Measurements from ENCODE around the gene EHMT1.
"Not testable (repeated sequence)": the region's sequence is repeated elsewhere in the genome, so short reads cannot be mapped to it uniquely, and the experiment has no call there.

The EHMT1 gene

GRCh38 chr9:137723783-137724445 is 105.1 kb downstream of the EHMT1 start:
- Histone ChIP-seq H3K36me3 (ENCODE audit: low read depth) (peaks cover 23% of the 10 kb centered on the region), H3K4me1 (ENCODE audit: insufficient read depth, poor library complexity, severe bottlenecking) (peaks cover 15% of the 10 kb centered on the region), H3K4me3 (ENCODE audit: severe bottlenecking) (no peak overlapping the region), H3K9me3 (ENCODE audit: severe bottlenecking) (no peaks in the 10 kb centered on the region), H3K27ac (ENCODE audit: poor library complexity, severe bottlenecking) (peak overlapping the region; percentile 44), H3K27me3 (ENCODE audit: insufficient read depth, poor library complexity, severe bottlenecking) (no peaks in the 10 kb centered on the region)
- no peak for DNase-seq (ENCODE audit: low spot score)
- ATAC-seq (ENCODE audit: low read depth), result no peak
- TF ChIP-seq, protein P1, sequence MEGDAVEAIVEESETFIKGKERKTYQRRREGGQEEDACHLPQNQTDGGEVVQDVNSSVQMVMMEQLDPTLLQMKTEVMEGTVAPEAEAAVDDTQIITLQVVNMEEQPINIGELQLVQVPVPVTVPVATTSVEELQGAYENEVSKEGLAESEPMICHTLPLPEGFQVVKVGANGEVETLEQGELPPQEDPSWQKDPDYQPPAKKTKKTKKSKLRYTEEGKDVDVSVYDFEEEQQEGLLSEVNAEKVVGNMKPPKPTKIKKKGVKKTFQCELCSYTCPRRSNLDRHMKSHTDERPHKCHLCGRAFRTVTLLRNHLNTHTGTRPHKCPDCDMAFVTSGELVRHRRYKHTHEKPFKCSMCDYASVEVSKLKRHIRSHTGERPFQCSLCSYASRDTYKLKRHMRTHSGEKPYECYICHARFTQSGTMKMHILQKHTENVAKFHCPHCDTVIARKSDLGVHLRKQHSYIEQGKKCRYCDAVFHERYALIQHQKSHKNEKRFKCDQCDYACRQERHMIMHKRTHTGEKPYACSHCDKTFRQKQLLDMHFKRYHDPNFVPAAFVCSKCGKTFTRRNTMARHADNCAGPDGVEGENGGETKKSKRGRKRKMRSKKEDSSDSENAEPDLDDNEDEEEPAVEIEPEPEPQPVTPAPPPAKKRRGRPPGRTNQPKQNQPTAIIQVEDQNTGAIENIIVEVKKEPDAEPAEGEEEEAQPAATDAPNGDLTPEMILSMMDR (IDR thresholded peaks at IDR 0.05; ENCODE audit: poor library complexity, severe bottlenecking), result no peak

DNA sequence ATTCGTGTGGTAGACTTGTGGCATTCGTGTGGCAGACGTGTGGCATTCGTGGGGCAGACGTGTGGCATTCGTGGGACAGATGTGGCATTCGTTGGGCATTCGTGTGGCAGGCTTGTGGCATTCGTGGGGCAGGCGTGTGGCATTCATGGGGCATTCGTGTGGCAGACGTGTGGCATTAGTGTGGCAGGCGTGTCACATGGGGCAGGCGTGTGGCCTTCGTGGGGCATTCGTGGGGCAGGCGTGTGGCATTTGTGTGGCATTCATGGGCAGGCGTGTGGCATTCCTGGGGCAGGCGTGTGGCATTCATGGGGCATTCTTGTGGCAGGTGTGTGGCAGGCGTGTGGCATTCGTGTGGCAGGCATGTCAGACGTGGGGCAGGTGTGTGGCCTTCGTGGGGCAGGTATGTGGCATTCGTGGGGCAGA is 106.0 kb downstream of the EHMT1 start:
- Histone ChIP-seq H3K4me3 (ENCODE audit: severe bottlenecking) (no peak overlapping the region), H3K27me3 (ENCODE audit: insufficient read depth, poor library complexity, severe bottlenecking) (no peaks in the 10 kb centered on the region), H3K36me3 (ENCODE audit: low read depth) (peaks cover 27% of the 10 kb centered on the region), H3K4me1 (ENCODE audit: insufficient read depth, poor library complexity, severe bottlenecking) (peaks cover 15% of the 10 kb centered on the region), H3K9me3 (ENCODE audit: severe bottlenecking) (no peaks in the 10 kb centered on the region), H3K27ac (ENCODE audit: poor library complexity, severe bottlenecking) (no peak overlapping the region)
- ATAC-seq (ENCODE audit: low read depth) (no peak), DNase-seq (ENCODE audit: low spot score) (no peak)
- TF ChIP-seq, protein P1 (IDR thresholded peaks at IDR 0.05; ENCODE audit: poor library complexity, severe bottlenecking), result no peak

DNA sequence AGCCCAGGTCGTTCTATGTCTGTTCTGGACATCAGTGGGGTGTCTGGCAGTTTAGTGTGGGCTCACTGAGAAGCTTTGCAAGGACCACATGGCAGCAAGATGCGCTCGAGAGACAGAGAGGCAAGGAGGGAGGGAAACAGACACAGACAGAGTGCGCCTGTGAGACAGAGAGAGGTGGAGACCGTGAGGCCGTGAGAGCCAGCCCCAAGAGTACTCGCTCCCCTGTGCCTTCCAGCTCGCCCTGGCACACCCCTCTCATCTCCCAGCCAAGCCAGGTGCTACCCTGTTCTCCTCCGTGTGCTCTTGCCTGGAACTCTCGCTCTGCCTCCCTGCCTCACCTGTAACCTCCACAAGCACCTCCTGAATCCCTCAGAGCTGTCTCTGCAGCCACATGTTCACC is 106.8 kb downstream of the EHMT1 start:
- TF ChIP-seq, protein P1 (IDR thresholded peaks at IDR 0.05; ENCODE audit: poor library complexity, severe bottlenecking), result no peak
- Histone ChIP-seq H3K27ac (ENCODE audit: poor library complexity, severe bottlenecking) (no peak overlapping the region), H3K27me3 (ENCODE audit: insufficient read depth, poor library complexity, severe bottlenecking) (no peaks in the 10 kb centered on the region), H3K4me3 (ENCODE audit: severe bottlenecking) (no peak overlapping the region), H3K4me1 (ENCODE audit: insufficient read depth, poor library complexity, severe bottlenecking) (peaks cover 10% of the 10 kb centered on the region), H3K36me3 (ENCODE audit: low read depth) (peaks cover 32% of the 10 kb centered on the region), H3K9me3 (ENCODE audit: severe bottlenecking) (no peaks in the 10 kb centered on the region)
- DNase-seq (ENCODE audit: low spot score), result no peak
- no peak for ATAC-seq (ENCODE audit: low read depth)

DNA sequence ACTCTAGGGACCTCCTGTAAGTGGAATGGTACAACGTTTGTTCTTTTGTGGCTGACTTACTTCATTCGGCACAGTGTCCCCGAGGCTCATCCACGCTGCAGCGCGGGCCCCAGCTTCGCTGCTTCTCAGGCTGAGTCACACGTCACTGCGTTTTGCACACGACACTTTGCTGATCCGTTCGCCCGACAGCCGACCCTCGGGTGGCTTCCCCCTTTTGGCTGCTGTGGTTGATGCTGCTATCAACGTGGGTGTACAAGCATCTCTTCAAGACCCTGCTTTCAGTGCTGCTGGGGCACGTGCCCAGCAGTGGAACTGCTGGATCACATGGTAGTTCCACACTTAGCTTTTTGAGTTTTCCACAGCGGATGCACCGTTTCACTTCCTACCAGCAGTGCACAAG is 107.5 kb downstream of the EHMT1 start:
- H3K27ac ChIP-seq (ENCODE audit: poor library complexity, severe bottlenecking); DNase-seq (ENCODE audit: low spot score); H3K9me3 ChIP-seq (ENCODE audit: severe bottlenecking); H3K4me3 ChIP-seq (ENCODE audit: severe bottlenecking); ATAC-seq (ENCODE audit: low read depth); H3K4me1 ChIP-seq (ENCODE audit: insufficient read depth, poor library complexity, severe bottlenecking); H3K27me3 ChIP-seq (ENCODE audit: insufficient read depth, poor library complexity, severe bottlenecking): not testable (repeated sequence)
- H3K36me3 ChIP-seq (ENCODE audit: low read depth), result peaks cover 32% of the 10 kb centered on the region

DNA sequence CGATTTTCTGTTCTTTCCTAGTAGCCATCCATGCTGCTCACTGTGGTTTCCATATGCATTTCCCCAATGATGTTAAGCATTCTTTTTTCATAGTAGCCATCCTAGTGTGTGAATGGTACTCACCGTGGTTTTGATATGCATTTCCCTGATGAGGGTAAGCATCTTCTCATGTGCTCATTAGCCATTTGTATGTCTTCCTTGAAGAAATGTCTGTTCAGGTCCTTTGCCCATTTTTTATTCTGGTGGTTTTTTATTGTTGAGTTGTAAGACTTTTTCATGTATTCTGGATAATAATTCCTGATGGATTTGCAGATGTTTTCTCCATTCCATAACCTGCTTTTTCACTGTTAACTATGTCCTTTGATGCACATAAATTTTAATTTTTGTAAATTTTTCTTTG is 108.0 kb downstream of the EHMT1 start:
- DNase-seq (ENCODE audit: low spot score) (no peak), ATAC-seq (ENCODE audit: low read depth) (no peak)
- Histone ChIP-seq H3K4me3 (ENCODE audit: severe bottlenecking) (no peak overlapping the region), H3K4me1 (ENCODE audit: insufficient read depth, poor library complexity, severe bottlenecking) (peaks cover 6% of the 10 kb centered on the region), H3K27ac (ENCODE audit: poor library complexity, severe bottlenecking) (no peak overlapping the region), H3K9me3 (ENCODE audit: severe bottlenecking) (no peaks in the 10 kb centered on the region), H3K27me3 (ENCODE audit: insufficient read depth, poor library complexity, severe bottlenecking) (no peaks in the 10 kb centered on the region), H3K36me3 (ENCODE audit: low read depth) (peaks cover 35% of the 10 kb centered on the region)
- TF ChIP-seq, protein P1 (IDR thresholded peaks at IDR 0.05; ENCODE audit: poor library complexity, severe bottlenecking), result no peak

All from RWPE2 (cell line).